ENCODE data around the gene ADGRV1.
A peak's percentile ranks its signal among the peaks of the same experiment; 100 is the strongest.
"Not testable (repeated sequence)": the region's sequence is repeated elsewhere in the genome, so short reads cannot be mapped to it uniquely, and the experiment has no call there.

The ADGRV1 gene

GRCh38 chr5:91032125-91032524, 473.5 kb downstream of the ADGRV1 start:
- FAIRE-seq (no peak), DNase-seq (ENCODE audit: extremely low spot score, insufficient read length, low read depth) (no peak)

GRCh38 chr5:91033370-91033769, 474.8 kb downstream of the ADGRV1 start:
- FAIRE-seq = no peak
- no peak for DNase-seq (ENCODE audit: extremely low spot score, insufficient read length, low read depth)

- DNase-seq (ENCODE audit: extremely low spot score, insufficient read length, low read depth) (no peak), FAIRE-seq (no peak)
These were observed 479.7 kb downstream of the ADGRV1 start for GRCh38 chr5:91038180-91038808.

- not testable (repeated sequence) for FAIRE-seq; DNase-seq (ENCODE audit: extremely low spot score, insufficient read length, low read depth)
These were observed 482.5 kb downstream of the ADGRV1 start for GRCh38 chr5:91041132-91041531.

- DNase-seq (ENCODE audit: extremely low spot score, insufficient read length, low read depth) (no peak), FAIRE-seq (no peak)
These were observed 483.8 kb downstream of the ADGRV1 start for GRCh38 chr5:91042247-91042935.

- DNase-seq (ENCODE audit: extremely low spot score, insufficient read length, low read depth) (no peak), FAIRE-seq (no peak)
These were observed 484.3 kb downstream of the ADGRV1 start for GRCh38 chr5:91042936-91043255.

- no peak for FAIRE-seq
- no peak for DNase-seq (ENCODE audit: extremely low spot score, insufficient read length, low read depth)
These were observed 489.5 kb downstream of the ADGRV1 start for GRCh38 chr5:91048073-91048472.

- FAIRE-seq = no peak
- no peak for DNase-seq (ENCODE audit: extremely low spot score, insufficient read length, low read depth)
These were observed 490.5 kb downstream of the ADGRV1 start for GRCh38 chr5:91049112-91049511.

- FAIRE-seq (no peak), DNase-seq (ENCODE audit: extremely low spot score, insufficient read length, low read depth) (no peak)
These were observed 491.2 kb downstream of the ADGRV1 start for GRCh38 chr5:91049800-91050199.

GRCh38 chr5:91052411-91052810, 493.8 kb downstream of the ADGRV1 start:
- not testable (repeated sequence) for FAIRE-seq; DNase-seq (ENCODE audit: extremely low spot score, insufficient read length, low read depth)

- no peak for DNase-seq (ENCODE audit: extremely low spot score, insufficient read length, low read depth)
- no peak for FAIRE-seq
These were observed 494.6 kb downstream of the ADGRV1 start for GRCh38 chr5:91052977-91053740.

GRCh38 chr5:91053741-91054025, 495.1 kb downstream of the ADGRV1 start:
- FAIRE-seq = no peak
- DNase-seq (ENCODE audit: extremely low spot score, insufficient read length, low read depth) = no peak

- FAIRE-seq = no peak
- DNase-seq (ENCODE audit: extremely low spot score, insufficient read length, low read depth) = no peak
These were observed 499.6 kb downstream of the ADGRV1 start for GRCh38 chr5:91058155-91058554.

- FAIRE-seq (peak; percentile 51), DNase-seq (ENCODE audit: extremely low spot score, insufficient read length, low read depth) (no peak)
These were observed 500.0 kb downstream of the ADGRV1 start for GRCh38 chr5:91058575-91058974.

- FAIRE-seq (peak; percentile 72), DNase-seq (ENCODE audit: extremely low spot score, insufficient read length, low read depth) (peak; percentile 5)
These were observed 500.8 kb downstream of the ADGRV1 start for GRCh38 chr5:91059409-91059808.

GRCh38 chr5:91061094-91061493, 502.5 kb downstream of the ADGRV1 start:
- FAIRE-seq (no peak), DNase-seq (ENCODE audit: extremely low spot score, insufficient read length, low read depth) (no peak)

GRCh38 chr5:91061946-91062562, 503.5 kb downstream of the ADGRV1 start:
- DNase-seq (ENCODE audit: extremely low spot score, insufficient read length, low read depth) = no peak

GRCh38 chr5:91063098-91063690, 504.6 kb downstream of the ADGRV1 start:
- not testable (repeated sequence) for DNase-seq (ENCODE audit: extremely low spot score, insufficient read length, low read depth); FAIRE-seq

More at GRCh38 chr5:91061946-91062562, 503.5 kb downstream of the ADGRV1 start:
- FAIRE-seq = peak; percentile 41

GRCh38 chr5:91065496-91065895, 506.9 kb downstream of the ADGRV1 start:
- FAIRE-seq = no peak
- DNase-seq (ENCODE audit: extremely low spot score, insufficient read length, low read depth) = no peak

GRCh38 chr5:91069364-91069763, 510.8 kb downstream of the ADGRV1 start:
- no peak for DNase-seq (ENCODE audit: extremely low spot score, insufficient read length, low read depth)
- FAIRE-seq = peak; percentile 59

All from GM18507 (cell line).